ENCODE measurements around the gene EIF3B. TPM values are rescaled to one million over a fixed set of nuclear protein-coding genes. Genes with fewer than 3 reads are reported as not detected.

The EIF3B gene
- total and polyA plus RNA-seq, 4 donors: 27.4 to 98.8 (median 60.8) TPM

DNA sequence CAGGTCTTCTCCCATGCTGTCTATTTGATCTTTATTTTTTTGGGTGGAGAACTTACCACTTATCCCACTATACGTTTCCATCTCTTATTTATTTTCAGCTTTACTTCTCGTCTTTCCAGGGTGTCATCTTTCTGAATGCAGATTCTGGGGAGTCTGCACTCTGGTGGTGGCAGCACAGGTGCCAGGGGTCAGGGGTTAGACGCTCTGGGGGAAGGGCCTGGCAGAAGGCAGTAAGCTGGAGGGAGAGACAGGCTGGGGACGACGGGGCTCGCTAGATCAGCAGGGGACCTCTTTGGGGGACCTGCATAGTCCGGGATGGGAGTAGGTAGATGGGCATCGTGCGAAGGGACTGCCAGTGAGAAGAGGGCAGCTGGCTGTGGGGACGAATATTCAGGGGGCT is 71.1 kb downstream of the EIF3B start (continued):
- TF ChIP-seq, protein P1, sequence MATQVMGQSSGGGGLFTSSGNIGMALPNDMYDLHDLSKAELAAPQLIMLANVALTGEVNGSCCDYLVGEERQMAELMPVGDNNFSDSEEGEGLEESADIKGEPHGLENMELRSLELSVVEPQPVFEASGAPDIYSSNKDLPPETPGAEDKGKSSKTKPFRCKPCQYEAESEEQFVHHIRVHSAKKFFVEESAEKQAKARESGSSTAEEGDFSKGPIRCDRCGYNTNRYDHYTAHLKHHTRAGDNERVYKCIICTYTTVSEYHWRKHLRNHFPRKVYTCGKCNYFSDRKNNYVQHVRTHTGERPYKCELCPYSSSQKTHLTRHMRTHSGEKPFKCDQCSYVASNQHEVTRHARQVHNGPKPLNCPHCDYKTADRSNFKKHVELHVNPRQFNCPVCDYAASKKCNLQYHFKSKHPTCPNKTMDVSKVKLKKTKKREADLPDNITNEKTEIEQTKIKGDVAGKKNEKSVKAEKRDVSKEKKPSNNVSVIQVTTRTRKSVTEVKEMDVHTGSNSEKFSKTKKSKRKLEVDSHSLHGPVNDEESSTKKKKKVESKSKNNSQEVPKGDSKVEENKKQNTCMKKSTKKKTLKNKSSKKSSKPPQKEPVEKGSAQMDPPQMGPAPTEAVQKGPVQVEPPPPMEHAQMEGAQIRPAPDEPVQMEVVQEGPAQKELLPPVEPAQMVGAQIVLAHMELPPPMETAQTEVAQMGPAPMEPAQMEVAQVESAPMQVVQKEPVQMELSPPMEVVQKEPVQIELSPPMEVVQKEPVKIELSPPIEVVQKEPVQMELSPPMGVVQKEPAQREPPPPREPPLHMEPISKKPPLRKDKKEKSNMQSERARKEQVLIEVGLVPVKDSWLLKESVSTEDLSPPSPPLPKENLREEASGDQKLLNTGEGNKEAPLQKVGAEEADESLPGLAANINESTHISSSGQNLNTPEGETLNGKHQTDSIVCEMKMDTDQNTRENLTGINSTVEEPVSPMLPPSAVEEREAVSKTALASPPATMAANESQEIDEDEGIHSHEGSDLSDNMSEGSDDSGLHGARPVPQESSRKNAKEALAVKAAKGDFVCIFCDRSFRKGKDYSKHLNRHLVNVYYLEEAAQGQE (IDR thresholded peaks at IDR 0.05): no peak
- TF ChIP-seq, protein P2, sequence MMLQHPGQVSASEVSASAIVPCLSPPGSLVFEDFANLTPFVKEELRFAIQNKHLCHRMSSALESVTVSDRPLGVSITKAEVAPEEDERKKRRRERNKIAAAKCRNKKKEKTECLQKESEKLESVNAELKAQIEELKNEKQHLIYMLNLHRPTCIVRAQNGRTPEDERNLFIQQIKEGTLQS (IDR thresholded peaks at IDR 0.05): no peak
- TF ChIP-seq YY1 (IDR thresholded peaks at IDR 0.05): no peak
- no peak for TF ChIP-seq TAF1 (conservative IDR thresholded peaks at IDR 0.05)

Small RNA genes lying within 50 kb of the gene (small RNA-seq; reads per million reads assigned to genes)
- gene AC004840.2: not detected

Other genes with a start within 250 kb of the EIF3B start
- gene MAD1L1, start 121.9 kb upstream of the EIF3B start, total RNA-seq: 10 to 100 TPM; 12.8 to 20.7 TPM
- 10 to 100 TPM; 12.9 to 20.1 TPM for gene MAD1L1, start 121.9 kb upstream of the EIF3B start, polyA plus RNA-seq
- gene MRM2, start 112.6 kb upstream of the EIF3B start, total RNA-seq: 10 to 100 TPM; 11.4 to 12.3 TPM
- gene MRM2, start 112.6 kb upstream of the EIF3B start, polyA plus RNA-seq: 10 to 100 TPM in 1 of 2 donors, 1 to 10 TPM in 1; 9.7 to 14.9 TPM
- 10 to 100 TPM in 1 of 2 donors, 1 to 10 TPM in 1; 1.0 to 22.3 TPM for gene NUDT1, start 112.6 kb upstream of the EIF3B start, total RNA-seq
- 1 to 10 TPM; 2.3 to 3.9 TPM for gene NUDT1, start 112.6 kb upstream of the EIF3B start, polyA plus RNA-seq
- 10 to 100 TPM; 10.7 to 20.8 TPM for gene SNX8, start 40.4 kb upstream of the EIF3B start, total RNA-seq
- gene SNX8, start 40.4 kb upstream of the EIF3B start, polyA plus RNA-seq: 10 to 100 TPM in 1 of 2 donors, 1 to 10 TPM in 1; 8.7 to 19.0 TPM
- 1 to 10 TPM; 3.2 to 5.9 TPM for gene CHST12, start 48.8 kb downstream of the EIF3B start, total RNA-seq
- 10 to 100 TPM in 1 of 2 donors, 1 to 10 TPM in 1; 4.5 to 11.9 TPM for gene CHST12, start 48.8 kb downstream of the EIF3B start, polyA plus RNA-seq
- gene GRIFIN, start 121.6 kb downstream of the EIF3B start, total RNA-seq: not detected
- gene GRIFIN, start 121.6 kb downstream of the EIF3B start, polyA plus RNA-seq: not detected
- 1 to 10 TPM; 2.8 to 2.9 TPM for gene LFNG, start 164.9 kb downstream of the EIF3B start, total RNA-seq
- gene LFNG, start 164.9 kb downstream of the EIF3B start, polyA plus RNA-seq: 1 to 10 TPM in 1 of 2 donors, under 1 TPM in 1; 0.22 to 2.4 TPM
- gene BRAT1, start 200.7 kb downstream of the EIF3B start, total RNA-seq: 10 to 100 TPM; 16.5 to 20.7 TPM
- 10 to 100 TPM in 1 of 2 donors, 1 to 10 TPM in 1; 10.0 to 16.9 TPM for gene BRAT1, start 200.7 kb downstream of the EIF3B start, polyA plus RNA-seq
- 1 to 10 TPM; 2.6 to 5.9 TPM for gene IQCE, start 204.2 kb downstream of the EIF3B start, total RNA-seq
- 1 to 10 TPM; 2.1 to 4.6 TPM for gene IQCE, start 204.2 kb downstream of the EIF3B start, polyA plus RNA-seq

Measured in liver (tissue), 6 donors.